Liver (tissue), 9 donors: ENCODE data around the gene CHRM2. TPM values are rescaled to one million over a fixed set of nuclear protein-coding genes. Genes with fewer than 3 reads are reported as not detected.

Source experiments
- DNase-seq: peaks from one replicate; pipeline ENCODE4 v3.0.0-alpha.2; 2017; ENCODE audit warnings: low spot score
- H3K27ac ChIP-seq, 2 donors: one replicate each; pipeline ENCODE4 v1.7.0; 2013; ENCODE audit warnings: inconsistent platforms in 2 of 2, low read length in 2 of 2, control low read depth in 1 of 2, low read depth in 1 of 2, mild to moderate bottlenecking in 1 of 2
- H3K27me3 ChIP-seq, 4 donors: one replicate each; pipeline versions ENCODE4 v1.6.1 to v1.7.0; 2013; ENCODE audit warnings: low read length in 3 of 4, inconsistent platforms in 1 of 4, mild to moderate bottlenecking in 1 of 4, moderate library complexity in 1 of 4; ENCODE audit not compliant: control insufficient read depth in 4 of 4, insufficient read depth in 4 of 4
- H3K36me3 ChIP-seq, 4 donors: one replicate each; pipeline versions ENCODE4 v1.6.1 to v1.7.0; 2013; ENCODE audit warnings: low read length in 3 of 4, mild to moderate bottlenecking in 3 of 4, low read depth in 1 of 4, moderate library complexity in 1 of 4; ENCODE audit not compliant: control insufficient read depth in 4 of 4, insufficient read depth in 3 of 4
- H3K4me1 ChIP-seq, 4 donors: one replicate each; pipeline versions ENCODE4 v1.6.1 to v1.7.0; 2013; ENCODE audit warnings: low read length in 3 of 4, mild to moderate bottlenecking in 3 of 4, moderate library complexity in 1 of 4; ENCODE audit not compliant: control insufficient read depth in 4 of 4, insufficient read depth in 4 of 4
- H3K4me3 ChIP-seq, 3 donors: one replicate each; pipeline versions ENCODE4 v1.6.1 to v1.7.0; 2013; ENCODE audit warnings: low read length in 3 of 3, control low read depth in 1 of 3, low read depth in 1 of 3, mild to moderate bottlenecking in 1 of 3
- H3K9ac ChIP-seq, 2 donors: one replicate each; pipeline ENCODE4 v1.7.0; 2013; ENCODE audit warnings: low read length in 2 of 2, mild to moderate bottlenecking in 2 of 2, moderate library complexity in 2 of 2, control low read depth in 1 of 2, low read depth in 1 of 2
- H3K9me3 ChIP-seq, 4 donors: one replicate each; pipeline versions ENCODE4 v1.6.1 to v1.7.0; 2013; ENCODE audit warnings: low read length in 3 of 4; ENCODE audit not compliant: control insufficient read depth in 4 of 4
- ATF3 ChIP-seq: IDR thresholded peaks from 2 replicates; pipeline ENCODE4 v1.6.1; 2016; ENCODE audit warnings: antibody characterized with exemption
- CTCF ChIP-seq: fragments of 150-350 bp; IDR thresholded peaks from 2 replicates; pipeline ENCODE4 v1.5.1; 2017; ENCODE audit warnings: improper control_type of control experiment, low read depth, low read length; ENCODE audit not compliant: missing input control
- EGR1 ChIP-seq, 2 donors: IDR thresholded peaks; 2 replicates each; pipeline ENCODE4 v1.6.1; 2016 to 2018; ENCODE audit warnings: antibody characterized with exemption in 2 of 2, low read depth in 2 of 2
- FOXA1 ChIP-seq: IDR thresholded peaks from 2 replicates; pipeline ENCODE4 v1.6.1; 2016; ENCODE audit warnings: antibody characterized with exemption
- FOXA2 ChIP-seq: IDR thresholded peaks from 2 replicates; pipeline ENCODE4 v1.6.1; 2016; ENCODE audit warnings: antibody characterized with exemption
- GABPA ChIP-seq, 2 donors: IDR thresholded peaks in 1 of 2; conservative IDR thresholded peaks in 1 of 2; 2 replicates each; pipeline ENCODE4 v1.6.1; 2016; ENCODE audit warnings: antibody characterized with exemption in 2 of 2, mild to moderate bottlenecking in 1 of 2, moderate library complexity in 1 of 2
- HNF4A ChIP-seq, 2 donors: conservative IDR thresholded peaks; 2 replicates each; pipeline ENCODE4 v1.6.1; 2016; ENCODE audit warnings: antibody characterized with exemption in 2 of 2, mild to moderate bottlenecking in 2 of 2
- HNF4G ChIP-seq: IDR thresholded peaks from 2 replicates; pipeline ENCODE4 v1.6.1; 2016; ENCODE audit warnings: antibody characterized with exemption
- JUND ChIP-seq, 2 donors: IDR thresholded peaks; 2 replicates each; pipeline ENCODE4 v1.6.1; 2016; ENCODE audit warnings: antibody characterized with exemption in 2 of 2
- MAX ChIP-seq: IDR thresholded peaks from 2 replicates; pipeline ENCODE4 v1.6.1; 2016; ENCODE audit warnings: antibody characterized with exemption
- NR2F2 ChIP-seq: IDR thresholded peaks from 2 replicates; pipeline ENCODE4 v1.6.1; 2016; ENCODE audit warnings: antibody characterized with exemption
- RAD21 ChIP-seq, 2 donors: IDR thresholded peaks; 2 replicates each; pipeline ENCODE4 v1.6.1; 2016; ENCODE audit warnings: antibody characterized with exemption in 2 of 2, mild to moderate bottlenecking in 2 of 2
- RXRA ChIP-seq, 2 donors: IDR thresholded peaks; 2 replicates each; pipeline ENCODE4 v1.6.1; 2017 to 2018; ENCODE audit warnings: antibody characterized with exemption in 2 of 2, mild to moderate bottlenecking in 1 of 2
- SP1 ChIP-seq: IDR thresholded peaks from 2 replicates; pipeline ENCODE4 v1.6.1; 2018; ENCODE audit warnings: antibody characterized with exemption, mild to moderate bottlenecking
- YY1 ChIP-seq: IDR thresholded peaks from 2 replicates; pipeline ENCODE4 v1.6.1; 2016; ENCODE audit warnings: antibody characterized with exemption, mild to moderate bottlenecking
- ZBTB33 ChIP-seq: IDR thresholded peaks from 2 replicates; pipeline ENCODE4 v1.6.1; 2016; ENCODE audit warnings: antibody characterized with exemption
- WGBS: extraction: QIAGEN DNeasy Blood & Tissue Kit; methylation state at CpG from one replicate; pipeline ENCODE4 v1.1.7; 2013; 5-methylcytosine and 5-hydroxymethylcytosine counted together
- polyA plus RNA-seq, 2 donors: library from polyadenylated mRNA; stranded (reverse) in 1 of 2; unstranded in 1 of 2; fragments of 200-250 nt in 1 of 2; fragments of >200 nt in 1 of 2; fragmentation: Nextera tagmentation in 1 of 2; extraction: Ambion mirVana in 1 of 2; gene quantifications; one replicate each; pipeline versions ENCODE4 v1.2.1 to v1.2.3, GENCODE V29; 2013 to 2015
- total RNA-seq, 2 donors: library from RNA; depleted of rRNA; stranded (reverse); fragments of >200 nt; gene quantifications; one replicate each; pipeline ENCODE4 v1.2.3, GENCODE V29; 2014
- donor health status: healthy.
- donor health status: healthy.
- donor health status: healthy.
- donor health status: healthy.
- donor health status: healthy.

The CHRM2 gene
- total and polyA plus RNA-seq, 4 donors, result 0.08 to 1.2 (median 0.30) TPM

DNA sequence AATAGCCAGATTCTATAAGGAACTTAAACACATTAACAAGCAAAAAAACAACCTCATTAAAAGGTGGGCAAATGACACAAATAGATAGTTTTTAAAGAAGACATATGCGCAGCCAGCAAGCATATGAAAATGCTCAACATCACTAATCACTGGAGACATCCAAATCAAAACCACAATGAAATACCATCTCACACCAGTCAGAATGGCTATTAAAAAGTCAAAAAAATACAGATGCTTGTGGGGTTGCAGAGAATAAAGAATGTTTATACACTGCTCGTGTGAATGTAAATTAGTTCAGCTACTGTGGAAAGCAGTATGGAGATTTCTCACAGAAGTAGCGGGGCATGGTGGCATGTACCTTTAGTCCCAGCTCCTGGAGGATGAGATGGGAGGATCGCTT lies 164.0 kb downstream of the CHRM2 start:
- Histone ChIP-seq H3K9ac (no peak overlapping the region), H3K36me3 (no peaks in the 10 kb centered on the region), H3K9me3 (no peaks in the 10 kb centered on the region), H3K4me1 (no peaks in the 10 kb centered on the region), H3K27ac (no peak overlapping the region), H3K4me3 (no peak overlapping the region), H3K27me3 (no peaks in the 10 kb centered on the region)
- no peak for DNase-seq
- no peak for TF ChIP-seq HNF4G
- TF ChIP-seq YY1, result no peak
- no peak for TF ChIP-seq CTCF
- no peak for TF ChIP-seq NR2F2
- no peak for TF ChIP-seq FOXA1
- no peak for TF ChIP-seq SP1
- no peak for TF ChIP-seq ZBTB33
- no peak for TF ChIP-seq JUND (IDR thresholded peaks at IDR 0.05)
- no peak for TF ChIP-seq RAD21 (IDR thresholded peaks at IDR 0.05)
- no peak for TF ChIP-seq EGR1 (IDR thresholded peaks at IDR 0.05; ENCODE audit: low read depth in 2 of 2)
- TF ChIP-seq FOXA2, result no peak
- no peak for TF ChIP-seq HNF4A (conservative IDR thresholded peaks at IDR 0.05)
- TF ChIP-seq RXRA (IDR thresholded peaks at IDR 0.05), result no peak
- TF ChIP-seq ATF3, result no peak
- no peak for TF ChIP-seq GABPA (IDR thresholded peaks at IDR 0.05 in 1 of 2, conservative IDR thresholded peaks at IDR 0.05 in 1 of 2)
- 79% methylated on average over 4 of the region's 4 CpGs for WGBS

- 52% methylated on average over 2 of the region's 2 CpGs for WGBS
- H3K9me3 ChIP-seq, result no peaks in the 10 kb centered on the region
- no peak overlapping the region for H3K4me3 ChIP-seq
- no peak for TF ChIP-seq ATF3
- no peak for TF ChIP-seq SP1
- no peak for TF ChIP-seq JUND (IDR thresholded peaks at IDR 0.05)
- TF ChIP-seq GABPA (IDR thresholded peaks at IDR 0.05 in 1 of 2, conservative IDR thresholded peaks at IDR 0.05 in 1 of 2), result no peak
- TF ChIP-seq RAD21 (IDR thresholded peaks at IDR 0.05), result no peak
- TF ChIP-seq MAX, result no peak
- TF ChIP-seq FOXA2, result no peak
- no peak overlapping the region for H3K9ac ChIP-seq
- H3K27ac ChIP-seq, result no peak overlapping the region
- no peak for DNase-seq
- no peaks in the 10 kb centered on the region for H3K27me3 ChIP-seq
- H3K4me1 ChIP-seq, result no peaks in the 10 kb centered on the region
- H3K36me3 ChIP-seq, result no peaks in the 10 kb centered on the region
Observed at GRCh38 chr7:137036768-137037167, 168.3 kb downstream of the CHRM2 start.
